ENCODE data around the gene ABAT.

- TF ChIP-seq CTCF (IDR thresholded peaks at IDR 0.05) (no peak), EZH2 (IDR thresholded peaks at IDR 0.05; ENCODE audit: borderline replicate concordance, insufficient read depth, low read depth, low read length, poor library complexity, severe bottlenecking) (no peak)
Observed at GRCh38 chr16:8764525-8765250, 90.3 kb downstream of the ABAT start.

Data from B cell (primary cell).